ENCODE results near the gene CCDC102A. TPM values are rescaled to one million over a fixed set of nuclear protein-coding genes. Genes with fewer than 3 reads are reported as not detected.

Gene CCDC102A
- total and polyA plus RNA-seq, 9 of the 15 experiments (the other 6 are each of a cell fraction or from before 2014, with no cell fraction given) = 0.03 to 4.9 (median 1.4) TPM

DNA sequence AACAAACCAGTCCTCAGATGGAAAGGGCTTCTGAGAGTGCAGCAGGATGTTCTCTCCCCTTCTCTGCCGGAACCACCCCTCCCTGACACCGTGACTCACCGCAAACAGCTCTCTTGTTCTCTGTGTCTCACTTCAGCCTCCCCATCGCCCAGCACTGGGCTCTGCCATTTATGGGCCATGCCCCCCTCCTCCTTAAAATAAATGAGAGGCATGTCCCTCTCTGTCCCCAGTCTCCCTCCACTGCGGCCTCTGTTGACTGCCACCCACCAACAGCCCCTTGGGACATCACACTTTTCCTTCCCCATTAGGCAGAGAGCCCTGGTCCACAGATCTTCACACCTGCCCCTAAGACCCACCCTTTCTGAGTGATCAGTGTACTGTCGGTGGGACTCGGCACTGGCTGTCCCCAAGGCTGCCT lies 6.3 kb downstream of the CCDC102A start (continued):
- TF ChIP-seq, protein P1, sequence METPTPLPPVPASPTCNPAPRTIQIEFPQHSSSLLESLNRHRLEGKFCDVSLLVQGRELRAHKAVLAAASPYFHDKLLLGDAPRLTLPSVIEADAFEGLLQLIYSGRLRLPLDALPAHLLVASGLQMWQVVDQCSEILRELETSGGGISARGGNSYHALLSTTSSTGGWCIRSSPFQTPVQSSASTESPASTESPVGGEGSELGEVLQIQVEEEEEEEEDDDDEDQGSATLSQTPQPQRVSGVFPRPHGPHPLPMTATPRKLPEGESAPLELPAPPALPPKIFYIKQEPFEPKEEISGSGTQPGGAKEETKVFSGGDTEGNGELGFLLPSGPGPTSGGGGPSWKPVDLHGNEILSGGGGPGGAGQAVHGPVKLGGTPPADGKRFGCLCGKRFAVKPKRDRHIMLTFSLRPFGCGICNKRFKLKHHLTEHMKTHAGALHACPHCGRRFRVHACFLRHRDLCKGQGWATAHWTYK (CRISPR knock-in tag; IDR thresholded peaks at IDR 0.05) = no peak
- no peak for TF ChIP-seq DMBX1 (CRISPR knock-in tag; IDR thresholded peaks at IDR 0.05; ENCODE audit: borderline replicate concordance)
- no peak for TF ChIP-seq CREM (IDR thresholded peaks at IDR 0.05; ENCODE audit: low read depth)
- no peak for TF ChIP-seq ZNF316 (IDR thresholded peaks at IDR 0.05)
- TF ChIP-seq, protein P2, sequence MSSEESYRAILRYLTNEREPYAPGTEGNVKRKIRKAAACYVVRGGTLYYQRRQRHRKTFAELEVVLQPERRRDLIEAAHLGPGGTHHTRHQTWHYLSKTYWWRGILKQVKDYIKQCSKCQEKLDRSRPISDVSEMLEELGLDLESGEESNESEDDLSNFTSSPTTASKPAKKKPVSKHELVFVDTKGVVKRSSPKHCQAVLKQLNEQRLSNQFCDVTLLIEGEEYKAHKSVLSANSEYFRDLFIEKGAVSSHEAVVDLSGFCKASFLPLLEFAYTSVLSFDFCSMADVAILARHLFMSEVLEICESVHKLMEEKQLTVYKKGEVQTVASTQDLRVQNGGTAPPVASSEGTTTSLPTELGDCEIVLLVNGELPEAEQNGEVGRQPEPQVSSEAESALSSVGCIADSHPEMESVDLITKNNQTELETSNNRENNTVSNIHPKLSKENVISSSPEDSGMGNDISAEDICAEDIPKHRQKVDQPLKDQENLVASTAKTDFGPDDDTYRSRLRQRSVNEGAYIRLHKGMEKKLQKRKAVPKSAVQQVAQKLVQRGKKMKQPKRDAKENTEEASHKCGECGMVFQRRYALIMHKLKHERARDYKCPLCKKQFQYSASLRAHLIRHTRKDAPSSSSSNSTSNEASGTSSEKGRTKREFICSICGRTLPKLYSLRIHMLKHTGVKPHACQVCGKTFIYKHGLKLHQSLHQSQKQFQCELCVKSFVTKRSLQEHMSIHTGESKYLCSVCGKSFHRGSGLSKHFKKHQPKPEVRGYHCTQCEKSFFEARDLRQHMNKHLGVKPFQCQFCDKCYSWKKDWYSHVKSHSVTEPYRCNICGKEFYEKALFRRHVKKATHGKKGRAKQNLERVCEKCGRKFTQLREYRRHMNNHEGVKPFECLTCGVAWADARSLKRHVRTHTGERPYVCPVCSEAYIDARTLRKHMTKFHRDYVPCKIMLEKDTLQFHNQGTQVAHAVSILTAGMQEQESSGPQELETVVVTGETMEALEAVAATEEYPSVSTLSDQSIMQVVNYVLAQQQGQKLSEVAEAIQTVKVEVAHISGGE (CRISPR knock-in tag; IDR thresholded peaks at IDR 0.05) = no peak

All from K562 (cell line).